DLD1 (cell line): ENCODE data around the gene IFFO2.
"Not testable (repeated sequence)": the region's sequence is repeated elsewhere in the genome, so short reads cannot be mapped to it uniquely, and the experiment has no call there.

Experiments
- in situ Hi-C: cut with HindIII; loops from 2 replicates; pipeline ENCODE4 v1.10.0; 2017; ENCODE audit warnings: low sequenced_read_pairs

The IFFO2 gene

DNA sequence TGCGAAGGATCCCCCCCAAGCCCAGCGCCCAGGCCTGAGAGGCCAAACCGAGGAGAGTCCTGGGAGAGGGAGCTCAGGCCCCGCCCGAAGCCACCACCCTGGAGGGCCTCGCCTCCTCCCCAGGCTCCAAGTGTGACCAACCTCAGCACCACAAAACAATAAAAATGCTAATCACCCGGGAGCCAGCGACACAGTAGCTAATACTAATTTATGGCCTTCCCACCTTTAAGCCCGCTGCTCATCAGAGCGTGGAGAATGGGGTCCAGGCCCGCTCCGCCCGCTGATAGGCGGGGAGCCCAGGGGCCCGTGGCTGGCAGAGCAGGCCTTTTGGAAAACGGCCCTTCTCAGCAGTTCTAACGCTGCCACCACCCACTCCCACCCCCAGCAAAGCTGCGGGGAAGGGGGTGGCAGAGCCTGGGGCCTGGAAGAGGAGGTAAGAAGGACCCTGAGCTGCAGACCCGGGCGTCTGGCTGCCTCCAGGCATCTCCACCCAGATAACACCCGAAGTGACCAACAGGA is 76.6 kb downstream of the IFFO2 start:
- in situ Hi-C loops, result no loop called here

DNA sequence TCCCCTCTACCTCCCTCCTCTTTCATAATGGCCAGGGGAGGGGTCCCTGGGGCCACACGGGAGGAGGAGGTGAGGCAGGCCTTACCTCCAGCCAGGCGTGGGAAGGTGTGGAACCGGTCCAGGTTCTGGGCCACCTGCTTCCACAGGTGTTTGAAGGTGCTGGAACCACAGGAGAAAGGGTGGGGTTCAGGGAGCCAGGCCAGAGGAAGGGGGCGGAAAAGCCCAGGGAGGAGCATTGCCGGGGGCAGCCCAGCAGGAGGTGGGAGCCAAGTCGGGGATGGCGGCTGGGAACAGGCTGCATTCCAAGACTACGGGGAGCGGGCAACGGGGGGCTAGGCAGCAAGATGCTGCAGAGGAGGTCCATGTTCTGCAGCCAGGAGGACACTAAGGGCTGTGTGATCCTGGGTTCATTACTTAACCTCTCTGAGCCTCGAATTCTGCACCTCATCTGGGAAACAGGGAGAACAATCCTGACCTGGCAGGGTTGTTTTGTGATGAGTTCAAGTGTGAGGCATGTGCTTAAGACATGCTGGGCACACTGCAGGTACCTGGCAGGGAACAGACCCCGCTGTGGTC is 77.2 kb downstream of the IFFO2 start:
- in situ Hi-C loops, result no loop called here

- in situ Hi-C loops, result no loop called here
Observed at GRCh38 chr1:18878538-18879214, 77.8 kb downstream of the IFFO2 start.

DNA sequence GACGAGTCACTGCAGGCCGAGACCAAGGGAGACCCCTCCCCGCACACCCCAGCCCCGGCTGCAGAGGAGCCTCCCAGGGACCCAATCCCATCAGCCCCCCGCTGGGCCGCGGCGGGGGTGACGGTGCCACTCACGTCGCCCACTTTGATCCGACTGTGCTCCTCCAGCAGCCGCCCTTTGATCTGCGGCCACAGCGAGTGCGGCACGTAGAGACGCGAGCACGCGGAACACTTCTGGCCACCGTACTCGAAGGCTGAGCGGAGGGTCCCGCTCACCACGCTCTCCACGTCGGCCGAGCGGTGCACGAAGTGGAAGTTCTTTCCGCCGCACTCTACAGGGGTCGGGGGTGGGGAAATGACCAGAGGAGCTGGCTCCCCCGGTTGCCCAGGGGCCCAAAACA is 79.2 kb downstream of the IFFO2 start:
- in situ Hi-C loops, result no loop called here

- in situ Hi-C loops, result no loop called here
Observed at GRCh38 chr1:18876210-18876609, 80.3 kb downstream of the IFFO2 start.

GRCh38 chr1:18875796-18876128 is 80.7 kb downstream of the IFFO2 start:
- in situ Hi-C loops, result no loop called here

DNA sequence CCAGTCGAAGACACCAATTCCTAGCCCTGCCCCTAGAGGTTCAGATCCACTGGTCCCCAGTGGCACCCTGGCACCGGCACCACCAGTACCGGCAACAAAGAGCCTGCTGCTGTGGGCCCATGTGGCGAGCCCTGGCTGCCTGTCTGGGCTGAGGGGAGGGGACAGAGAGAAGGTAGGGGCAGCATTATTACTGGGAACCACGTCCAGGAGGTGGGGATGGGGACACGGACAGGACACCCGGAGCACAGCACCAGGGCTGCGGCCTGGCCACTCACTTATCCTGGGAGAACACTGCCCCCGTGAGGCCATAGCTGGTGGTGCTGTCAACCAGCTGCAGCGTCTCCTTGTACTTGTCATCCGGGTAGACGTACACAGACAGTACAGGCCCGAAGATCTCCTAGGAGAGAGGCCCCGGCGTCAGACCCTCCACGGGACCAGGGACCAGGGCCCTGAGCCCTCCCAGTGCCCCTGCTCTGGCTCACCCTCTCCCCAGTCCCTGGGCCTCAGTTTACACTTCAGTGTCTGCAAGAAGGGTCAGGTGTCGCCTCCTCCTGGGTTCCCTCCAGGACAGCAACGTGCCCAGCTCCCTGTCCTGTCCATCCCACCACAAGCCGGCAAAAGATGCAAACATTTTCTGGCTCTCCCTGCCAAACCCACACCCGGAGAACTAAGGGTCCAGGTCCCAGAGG is 81.2 kb downstream of the IFFO2 start:
- in situ Hi-C loops, result no loop called here

GRCh38 chr1:18874600-18874999 is 81.9 kb downstream of the IFFO2 start:
- in situ Hi-C loops, result no loop called here

GRCh38 chr1:18874036-18874435 is 82.4 kb downstream of the IFFO2 start:
- in situ Hi-C loops, result no loop called here

GRCh38 chr1:18872071-18872611 is 84.3 kb downstream of the IFFO2 start:
- in situ Hi-C loops, result no loop called here

DNA sequence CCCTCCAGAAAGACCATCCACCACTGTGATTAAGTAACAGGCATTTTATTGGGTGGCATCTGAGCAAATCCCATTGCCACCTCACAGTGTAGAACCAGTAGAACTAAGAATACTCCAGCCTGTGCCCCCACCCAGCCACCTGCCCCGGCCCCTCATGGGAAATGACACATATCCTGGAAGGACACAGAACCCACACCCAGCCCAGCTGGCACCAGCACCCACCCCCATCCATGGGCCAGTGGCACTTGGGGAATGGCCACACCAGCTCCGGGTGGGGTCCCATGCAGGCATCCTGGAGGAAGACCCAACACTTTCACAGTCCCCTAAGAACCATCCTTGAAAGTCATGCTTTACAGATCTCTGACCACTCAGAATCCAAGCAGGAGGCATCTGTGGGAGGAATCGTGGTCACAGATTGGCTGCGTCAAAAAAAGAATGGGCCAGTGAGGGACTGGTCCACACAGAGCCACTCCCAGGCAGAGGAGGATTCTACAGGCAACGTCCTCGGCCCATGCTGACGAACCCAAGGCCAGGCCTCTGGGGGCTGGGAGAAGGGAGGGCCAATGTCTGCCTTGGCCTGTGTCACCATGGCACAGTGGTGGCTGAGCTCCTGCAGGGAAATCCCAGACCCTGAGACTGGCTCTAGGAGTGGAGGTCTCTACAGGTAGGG is 84.9 kb downstream of the IFFO2 start:
- in situ Hi-C loops, result no loop called here

GRCh38 chr1:18870957-18871356 is 85.5 kb downstream of the IFFO2 start:
- in situ Hi-C loops, result no loop called here

- in situ Hi-C loops, result not testable (repeated sequence)
Observed at GRCh38 chr1:18870595-18870865, 85.9 kb downstream of the IFFO2 start.

- in situ Hi-C loops, result no loop called here
Observed at GRCh38 chr1:18869847-18870594, 86.5 kb downstream of the IFFO2 start.

GRCh38 chr1:18868801-18869424 is 87.6 kb downstream of the IFFO2 start:
- in situ Hi-C loops, result no loop called here

GRCh38 chr1:18868354-18868753 is 88.1 kb downstream of the IFFO2 start:
- in situ Hi-C loops, result no loop called here

DNA sequence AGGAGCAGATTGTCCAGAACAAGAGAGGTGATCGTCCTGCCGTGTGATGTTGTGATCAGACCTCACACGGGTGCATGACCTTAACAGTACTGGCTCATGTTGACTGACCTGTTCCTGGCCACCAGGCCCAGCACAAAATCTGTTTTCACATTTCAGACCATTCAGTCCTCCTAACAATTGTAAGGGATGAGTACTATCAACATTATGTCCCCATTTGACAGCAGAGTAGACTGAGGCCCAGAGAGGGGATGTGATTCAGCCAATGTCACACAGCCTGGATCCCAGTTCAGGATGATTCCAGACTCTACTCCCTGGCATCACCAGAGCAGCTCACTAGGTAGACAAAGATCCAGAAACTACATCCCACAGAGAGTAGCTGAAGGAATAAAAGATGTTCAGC is 89.6 kb downstream of the IFFO2 start:
- in situ Hi-C loops, result no loop called here

GRCh38 chr1:18866314-18866713 is 90.2 kb downstream of the IFFO2 start:
- in situ Hi-C loops, result no loop called here

DNA sequence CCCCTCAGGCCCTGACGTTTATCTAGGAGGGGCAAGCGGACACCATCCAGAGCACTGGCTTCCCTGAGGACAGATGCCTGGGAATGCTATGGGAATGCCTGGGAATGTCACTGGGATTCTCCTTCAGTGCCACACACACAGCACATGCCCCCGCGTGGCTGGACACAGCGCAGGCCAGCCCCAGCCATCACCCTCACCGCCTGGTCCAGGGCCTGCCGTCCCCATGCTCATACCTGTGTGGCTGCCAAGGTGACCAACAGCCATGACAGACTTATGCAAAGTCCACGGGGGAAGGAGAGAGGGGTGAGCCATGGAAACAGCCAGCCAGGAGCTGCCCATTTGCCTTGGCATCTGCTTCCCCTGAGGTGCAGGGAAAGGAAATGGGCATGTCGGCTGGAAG is 91.3 kb downstream of the IFFO2 start:
- in situ Hi-C loops, result no loop called here

DNA sequence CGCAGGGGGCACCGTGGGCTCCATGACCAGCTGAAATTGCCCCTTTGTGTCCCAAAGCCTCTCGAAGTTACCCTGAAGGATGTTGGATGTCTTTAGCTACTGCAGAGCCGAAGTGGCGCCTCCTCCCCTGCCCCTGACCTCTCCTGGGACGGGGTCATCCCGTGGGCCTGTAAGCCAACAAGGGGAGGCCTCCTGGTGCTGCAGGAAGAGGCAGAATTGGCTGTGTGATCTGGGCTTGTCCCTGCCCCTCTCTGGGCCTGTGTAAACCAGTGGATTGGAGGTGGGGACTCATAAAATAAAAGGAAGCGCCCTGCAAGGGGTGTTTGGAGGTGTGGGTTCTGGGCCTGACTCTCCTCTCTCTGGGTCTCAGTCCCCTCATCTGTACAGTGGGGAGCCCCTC is 94.9 kb downstream of the IFFO2 start:
- in situ Hi-C loops, result no loop called here

GRCh38 chr1:18861082-18861481 is 95.4 kb downstream of the IFFO2 start:
- in situ Hi-C loops, result no loop called here
